ENCODE data around the gene TLR7. TPM values are rescaled to one million over a fixed set of nuclear protein-coding genes. Genes with fewer than 3 reads are reported as not detected.

Gene TLR7
- total RNA-seq, 4 donors from 2014 or later: 0.27 to 1.3 (median 0.49) TPM

- no peaks in the 10 kb centered on the region for H3K27me3 ChIP-seq
- TF ChIP-seq EP300 (IDR thresholded peaks at IDR 0.05): no peak
- TF ChIP-seq POLR2A (IDR thresholded peaks at IDR 0.05): no peak
- WGBS, 2 donors (ENCODE audit: low coverage in 1 of 2): 40% methylated on average over 1 of the region's 2 CpGs; no CpG with 5 or more reads in 1 of the 2 donors
- H3K27ac ChIP-seq: no peak overlapping the region
- H3K4me1 ChIP-seq: no peaks in the 10 kb centered on the region
- no peaks in the 10 kb centered on the region for H3K9me3 ChIP-seq
- H3K36me3 ChIP-seq: no peaks in the 10 kb centered on the region
- ATAC-seq: no peak
- no peak overlapping the region for H3K4me3 ChIP-seq
Observed at GRCh38 chrX:12892716-12893115, 25.8 kb downstream of the TLR7 start.

GRCh38 chrX:12894074-12895030 lies 27.5 kb downstream of the TLR7 start:
- no peak for TF ChIP-seq POLR2A (IDR thresholded peaks at IDR 0.05)
- peak; percentile 41 to 68 (median 47) for TF ChIP-seq CTCF (IDR thresholded peaks at IDR 0.05)
- no peak for TF ChIP-seq POLR2AphosphoS5 (IDR thresholded peaks at IDR 0.05)
- TF ChIP-seq EP300 (IDR thresholded peaks at IDR 0.05): no peak
- peak; percentile 48 for ATAC-seq

GRCh38 chrX:12895866-12896265 lies 29.0 kb downstream of the TLR7 start:
- Histone ChIP-seq H3K9me3 (no peaks in the 10 kb centered on the region), H3K4me1 (no peaks in the 10 kb centered on the region), H3K4me3 (no peak overlapping the region), H3K36me3 (no peaks in the 10 kb centered on the region), H3K27me3 (no peaks in the 10 kb centered on the region), H3K27ac (no peak overlapping the region)
- WGBS, 2 donors (ENCODE audit: low coverage in 1 of 2): 42 to 52% methylated on average over 2 of the region's 2 CpGs
- TF ChIP-seq CTCF (IDR thresholded peaks at IDR 0.05) (no peak), EP300 (IDR thresholded peaks at IDR 0.05) (no peak), POLR2AphosphoS5 (IDR thresholded peaks at IDR 0.05) (no peak), POLR2A (IDR thresholded peaks at IDR 0.05) (no peak)
- ATAC-seq: no peak

More at GRCh38 chrX:12894074-12895030, 27.5 kb downstream of the TLR7 start:
- Histone ChIP-seq H3K27me3 (no peaks in the 10 kb centered on the region), H3K4me1 (no peaks in the 10 kb centered on the region), H3K9me3 (no peaks in the 10 kb centered on the region), H3K36me3 (no peaks in the 10 kb centered on the region), H3K4me3 (no peak overlapping the region), H3K27ac (no peak overlapping the region)
- WGBS, 2 donors (ENCODE audit: low coverage in 1 of 2): 58 to 60% methylated on average over 4 to 5 of the region's 12 CpGs

GRCh38 chrX:12896935-12897334 lies 30.1 kb downstream of the TLR7 start:
- H3K36me3 ChIP-seq: no peaks in the 10 kb centered on the region
- H3K9me3 ChIP-seq: no peaks in the 10 kb centered on the region
- 80 to 92% methylated on average over 2 to 4 of the region's 4 CpGs for WGBS, 2 donors (ENCODE audit: low coverage in 1 of 2)
- ATAC-seq: no peak
- H3K27ac ChIP-seq: no peak overlapping the region
- H3K27me3 ChIP-seq: no peaks in the 10 kb centered on the region
- H3K4me3 ChIP-seq: no peak overlapping the region
- no peak for TF ChIP-seq POLR2AphosphoS5 (IDR thresholded peaks at IDR 0.05)
- H3K4me1 ChIP-seq: no peaks in the 10 kb centered on the region

- Histone ChIP-seq H3K4me3 (no peak overlapping the region), H3K9me3 (no peaks in the 10 kb centered on the region), H3K36me3 (no peaks in the 10 kb centered on the region), H3K27ac (no peak overlapping the region), H3K27me3 (no peaks in the 10 kb centered on the region), H3K4me1 (no peaks in the 10 kb centered on the region)
- ATAC-seq: no peak
- TF ChIP-seq CTCF (IDR thresholded peaks at IDR 0.05) (no peak), EP300 (IDR thresholded peaks at IDR 0.05) (no peak), POLR2AphosphoS5 (IDR thresholded peaks at IDR 0.05) (no peak), POLR2A (IDR thresholded peaks at IDR 0.05) (no peak)
- WGBS, 2 donors (ENCODE audit: low coverage in 1 of 2): 91% methylated on average over 4 of the region's 5 CpGs; no CpG with 5 or more reads in 1 of the 2 donors
Observed at GRCh38 chrX:12898073-12898472, 31.2 kb downstream of the TLR7 start.

GRCh38 chrX:12899506-12899905 lies 32.6 kb downstream of the TLR7 start:
- no peak overlapping the region for H3K27ac ChIP-seq
- H3K9me3 ChIP-seq: no peaks in the 10 kb centered on the region
- H3K4me1 ChIP-seq: no peaks in the 10 kb centered on the region
- ATAC-seq: no peak
- H3K4me3 ChIP-seq: no peak overlapping the region
- H3K27me3 ChIP-seq: no peaks in the 10 kb centered on the region
- no peak for TF ChIP-seq EP300 (IDR thresholded peaks at IDR 0.05)
- TF ChIP-seq POLR2A (IDR thresholded peaks at IDR 0.05): no peak
- no peak for TF ChIP-seq CTCF (IDR thresholded peaks at IDR 0.05)
- TF ChIP-seq POLR2AphosphoS5 (IDR thresholded peaks at IDR 0.05): no peak
- H3K36me3 ChIP-seq: no peaks in the 10 kb centered on the region
- WGBS, 2 donors (ENCODE audit: low coverage in 1 of 2): 42% methylated on average over 3 of the region's 7 CpGs; no CpG with 5 or more reads in 1 of the 2 donors

All from gastroesophageal sphincter (tissue), 4 donors.